Loucy (cell line): ENCODE measurements around the gene NOX5.

ENCODE experiments used
- H2AFZ ChIP-seq: fragments of 200-600 bp; sonication (generic); 2 replicates; pipeline ENCODE4 v1.6.0; 2016; ENCODE audit warnings: antibody characterized with exemption, mild to moderate bottlenecking, low read length, moderate library complexity
- H3F3A ChIP-seq: fragments of 200-600 bp; 2 replicates; pipeline ENCODE4 v1.6.0; 2016; ENCODE audit warnings: antibody characterized with exemption, low read depth, mild to moderate bottlenecking
- H3K27me3 ChIP-seq: fragments of 200-600 bp; sonication (generic); 2 replicates; pipeline ENCODE4 v1.6.1; 2014; ENCODE audit warnings: low read length, mild to moderate bottlenecking; ENCODE audit not compliant: insufficient read depth, poor library complexity, severe bottlenecking
- H3K36me3 ChIP-seq: fragments of 200-600 bp; sonication (generic); 2 replicates; pipeline ENCODE4 v1.6.1; 2016; ENCODE audit warnings: low read length; ENCODE audit not compliant: insufficient read depth
- H3K4me1 ChIP-seq: fragments of 200-600 bp; sonication (generic); 2 replicates; pipeline ENCODE4 v1.5.1; 2014; ENCODE audit warnings: low read length, mild to moderate bottlenecking; ENCODE audit not compliant: insufficient read depth, poor library complexity, severe bottlenecking
- H3K4me2 ChIP-seq: fragments of 200-600 bp; sonication (generic); 2 replicates; pipeline ENCODE4 v1.6.0; 2014; ENCODE audit warnings: antibody characterized with exemption, low read length, low read depth, mild to moderate bottlenecking; ENCODE audit not compliant: poor library complexity, severe bottlenecking
- H3K4me3 ChIP-seq: fragments of 200-600 bp; sonication (generic); 2 replicates; pipeline ENCODE4 v1.5.1; 2014; ENCODE audit warnings: low read length, mild to moderate bottlenecking, mixed read lengths; ENCODE audit not compliant: poor library complexity, severe bottlenecking
- H3K79me2 ChIP-seq: fragments of 200-600 bp; sonication (generic); 2 replicates; pipeline ENCODE4 v1.6.1; 2014; ENCODE audit warnings: low read length; ENCODE audit not compliant: insufficient read depth
- H3K9ac ChIP-seq: fragments of 200-600 bp; sonication (generic); 2 replicates; pipeline ENCODE4 v1.6.0; 2014; ENCODE audit warnings: mild to moderate bottlenecking, low read depth, low read length, moderate library complexity; ENCODE audit not compliant: poor library complexity, severe bottlenecking
- H3K9me2 ChIP-seq: fragments of 200-600 bp; sonication (generic); replicated peaks from 2 replicates; pipeline ENCODE4 v1.6.1; 2016; ENCODE audit warnings: low read depth, low read length, mixed read lengths
- H3K9me3 ChIP-seq: fragments of 200-600 bp; sonication (generic); 2 replicates; pipeline ENCODE4 v1.6.1; 2014; ENCODE audit warnings: mild to moderate bottlenecking, antibody characterized with exemption, low read length, low read depth; ENCODE audit not compliant: insufficient read depth
- H4K20me1 ChIP-seq: fragments of 200-600 bp; sonication (generic); 2 replicates; pipeline ENCODE4 v1.6.0; 2014; ENCODE audit warnings: antibody characterized with exemption, low read length, mild to moderate bottlenecking; ENCODE audit not compliant: insufficient read depth, poor library complexity, severe bottlenecking
- CTCF ChIP-seq: fragments of 200-600 bp; sonication (generic); conservative IDR thresholded peaks from 2 replicates; pipeline ENCODE4 v1.5.1; 2014; ENCODE audit warnings: mild to moderate bottlenecking, antibody characterized with exemption, low read length
- EZH2phosphoT487 ChIP-seq: fragments of 200-600 bp; IDR thresholded peaks from 2 replicates; pipeline ENCODE4 v1.6.1; 2018; ENCODE audit warnings: antibody characterized with exemption, mild to moderate bottlenecking, moderate library complexity, borderline replicate concordance

The NOX5 gene

GRCh38 chr15:69064649-69065048, 50.2 kb downstream of the NOX5 start:
- Histone ChIP-seq H3K4me3 (no peak overlapping the region), H4K20me1 (no peaks in the 10 kb centered on the region), H2AFZ (no peak overlapping the region), H3K27me3 (no peaks in the 10 kb centered on the region), H3K9ac (no peak overlapping the region), H3K9me3 (no peaks in the 10 kb centered on the region), H3K9me2 (no peaks in the 10 kb centered on the region), H3K36me3 (no peaks in the 10 kb centered on the region), H3F3A (no peaks in the 10 kb centered on the region), H3K4me2 (no peak overlapping the region), H3K79me2 (no peaks in the 10 kb centered on the region), H3K4me1 (no peaks in the 10 kb centered on the region)
- TF ChIP-seq CTCF: peak; percentile 35
- no peak for TF ChIP-seq EZH2phosphoT487

GRCh38 chr15:69066007-69066995, 51.8 kb downstream of the NOX5 start:
- no peaks in the 10 kb centered on the region for H3K79me2 ChIP-seq
- TF ChIP-seq CTCF (no peak), EZH2phosphoT487 (no peak)
- H3K4me1 ChIP-seq: no peaks in the 10 kb centered on the region
- no peak overlapping the region for H3K4me2 ChIP-seq
- H3K27me3 ChIP-seq: no peaks in the 10 kb centered on the region
- no peak overlapping the region for H3K9ac ChIP-seq
- H4K20me1 ChIP-seq: no peaks in the 10 kb centered on the region
- H2AFZ ChIP-seq: no peak overlapping the region
- no peaks in the 10 kb centered on the region for H3K9me2 ChIP-seq
- H3F3A ChIP-seq: no peaks in the 10 kb centered on the region
- H3K36me3 ChIP-seq: no peaks in the 10 kb centered on the region
- no peaks in the 10 kb centered on the region for H3K9me3 ChIP-seq
- no peak overlapping the region for H3K4me3 ChIP-seq

- no peak for TF ChIP-seq EZH2phosphoT487
- no peak for TF ChIP-seq CTCF
- H3K4me1 ChIP-seq: no peaks in the 10 kb centered on the region
- H3K9ac ChIP-seq: no peak overlapping the region
- H2AFZ ChIP-seq: no peak overlapping the region
- no peaks in the 10 kb centered on the region for H3K27me3 ChIP-seq
- H3K36me3 ChIP-seq: no peaks in the 10 kb centered on the region
- no peaks in the 10 kb centered on the region for H4K20me1 ChIP-seq
- H3K9me2 ChIP-seq: no peaks in the 10 kb centered on the region
- no peak overlapping the region for H3K4me3 ChIP-seq
- no peaks in the 10 kb centered on the region for H3K9me3 ChIP-seq
- H3K4me2 ChIP-seq: no peak overlapping the region
- H3F3A ChIP-seq: no peaks in the 10 kb centered on the region
- no peaks in the 10 kb centered on the region for H3K79me2 ChIP-seq
Observed at GRCh38 chr15:69067296-69067695, 52.8 kb downstream of the NOX5 start.
